HL-60/S4 treated with phorbol 12-myristate 13-acetate at 8.2 ng/mL for 4 days and 3 days (cell line): ENCODE data around the gene SMIM24.
"Not testable (repeated sequence)": the region's sequence is repeated elsewhere in the genome, so short reads cannot be mapped to it uniquely, and the experiment has no call there.

Source experiments
- in situ Hi-C: fragments of 300-500 bp; cut with MboI; formaldehyde crosslinking; loops from 2 replicates; pipeline ENCODE4 v1.15.0; 2022; ENCODE audit warnings: low sequenced_read_pairs

Gene SMIM24

GRCh38 chr19:3457528-3458228, 22.6 kb downstream of the SMIM24 start:
- in situ Hi-C loops, result no loop called here

DNA sequence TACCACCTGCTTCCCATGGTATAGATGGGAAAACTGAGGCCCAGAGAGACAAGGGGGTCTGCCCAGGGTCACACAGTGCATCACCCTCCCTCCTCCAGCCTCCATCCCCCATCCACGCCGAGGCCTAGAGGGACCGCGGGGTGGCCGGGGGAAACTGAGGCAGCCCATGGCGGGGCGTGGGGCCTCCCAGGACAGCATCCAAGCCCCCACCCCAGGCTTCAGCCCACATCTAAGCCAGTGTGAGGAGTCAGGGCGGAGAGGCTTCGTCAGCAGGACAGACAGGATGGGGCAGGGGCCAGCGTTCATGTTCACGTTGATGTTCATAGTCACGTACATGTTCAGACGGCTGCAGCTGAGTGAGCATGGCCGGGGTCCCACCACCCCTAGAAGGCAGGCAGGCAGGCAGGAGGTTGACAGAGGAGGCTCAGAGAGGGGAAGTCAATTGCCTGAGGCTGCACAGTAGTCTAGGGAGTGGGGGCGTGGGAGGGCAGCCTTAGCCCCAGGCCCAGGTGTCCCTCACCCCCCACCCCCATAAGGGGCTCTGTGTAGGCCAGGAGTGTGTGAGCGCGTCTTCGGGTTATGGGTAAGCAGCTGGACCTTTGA, 23.3 kb downstream of the SMIM24 start:
- in situ Hi-C loops, result no loop called here

- in situ Hi-C loops, result no loop called here
These were observed 24.2 kb downstream of the SMIM24 start for GRCh38 chr19:3455960-3456601.

GRCh38 chr19:3455393-3455955, 24.9 kb downstream of the SMIM24 start:
- in situ Hi-C loops, result no loop called here

- in situ Hi-C loops, result no loop called here
These were observed 25.5 kb downstream of the SMIM24 start for GRCh38 chr19:3454656-3455392.

DNA sequence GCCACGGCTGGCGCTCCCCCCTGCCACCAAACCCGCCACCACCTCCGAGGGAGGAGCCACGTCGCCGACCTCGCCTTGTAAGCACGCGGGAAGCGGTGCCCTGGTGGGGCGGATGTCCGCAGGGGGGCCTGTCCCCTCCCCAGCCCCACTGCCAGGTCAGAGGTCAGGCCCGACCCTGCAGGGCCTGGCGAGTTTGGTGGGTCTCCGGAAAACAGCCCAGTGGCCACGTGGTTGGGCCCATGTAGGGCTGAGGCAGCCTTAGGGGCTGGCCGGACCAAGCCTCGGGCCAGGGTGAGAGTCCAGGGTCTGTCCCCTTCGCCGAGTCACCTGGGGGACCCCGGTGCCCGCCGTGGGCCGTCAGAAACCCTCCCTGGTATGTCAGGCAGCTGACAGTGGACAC, 26.5 kb downstream of the SMIM24 start:
- in situ Hi-C loops, result no loop called here

DNA sequence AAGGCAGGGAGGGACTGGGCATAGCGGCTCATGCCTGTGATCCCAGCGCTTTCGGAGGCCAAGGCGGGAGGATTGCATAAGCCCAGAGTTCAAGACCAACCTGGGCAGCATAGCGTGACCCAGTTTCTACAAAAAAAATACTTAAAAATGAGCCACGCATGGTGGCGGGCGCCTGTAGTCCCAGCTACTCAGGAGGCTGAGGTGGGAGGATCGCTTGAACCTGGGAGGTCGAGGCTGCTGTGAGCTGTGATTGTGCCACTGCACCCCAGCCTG, 27.4 kb downstream of the SMIM24 start:
- in situ Hi-C loops, result not testable (repeated sequence)

DNA sequence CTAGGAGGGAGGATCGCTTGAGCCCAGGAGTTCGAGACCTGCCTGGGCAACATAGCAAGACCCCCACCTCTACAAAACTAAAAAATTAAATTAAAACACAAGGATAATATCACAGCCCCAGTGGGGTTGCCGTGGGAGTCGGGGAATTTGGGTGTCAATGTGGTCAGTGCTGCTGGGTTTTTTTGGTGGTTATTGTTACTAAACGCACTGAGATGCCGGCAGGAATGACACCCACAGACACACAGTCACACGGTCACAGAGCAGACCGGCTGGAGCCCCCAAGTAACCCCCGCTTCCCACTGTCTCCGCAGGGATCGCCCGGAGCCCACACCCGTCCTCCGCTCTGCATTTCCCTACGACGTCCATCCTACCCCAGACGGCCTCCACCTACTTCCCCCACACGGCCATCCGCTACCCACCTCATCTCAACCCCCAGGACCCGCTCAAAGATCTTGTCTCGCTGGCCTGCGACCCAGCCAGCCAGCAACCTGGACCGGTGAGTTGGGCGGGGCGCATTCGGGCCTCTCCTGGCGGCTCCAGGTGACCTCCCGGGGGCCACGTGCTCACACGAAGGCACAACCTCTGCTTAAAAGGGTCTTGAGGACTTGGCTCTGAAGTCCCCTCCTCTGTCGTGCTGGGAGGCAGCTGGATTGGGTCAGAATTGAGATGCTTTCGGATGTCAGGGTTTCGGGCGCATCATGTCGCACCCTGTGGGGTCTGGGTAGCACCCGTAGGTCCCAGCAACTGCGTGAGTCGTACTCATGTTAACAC, 28.0 kb downstream of the SMIM24 start:
- in situ Hi-C loops, result no loop called here

DNA sequence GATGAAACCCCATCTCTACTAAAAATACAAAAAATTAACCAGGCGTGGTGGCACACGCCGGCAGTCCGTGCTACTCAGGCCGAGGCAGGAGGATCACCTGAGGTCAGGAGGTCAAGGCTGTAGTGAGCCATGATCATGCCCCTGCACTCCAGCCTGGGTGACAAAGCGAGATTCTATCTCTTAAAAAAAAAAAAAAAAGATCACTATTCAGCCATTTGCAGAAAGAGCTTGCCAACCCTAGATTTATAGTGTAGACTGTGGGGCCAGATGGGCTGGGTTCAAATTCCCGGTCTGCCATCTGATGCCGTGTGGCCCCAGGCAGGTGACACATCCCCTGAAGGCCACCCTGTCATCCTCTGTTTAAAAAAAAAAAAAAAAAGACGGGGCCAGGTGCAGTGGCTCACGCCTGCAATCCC, 28.9 kb downstream of the SMIM24 start:
- in situ Hi-C loops, result no loop called here

DNA sequence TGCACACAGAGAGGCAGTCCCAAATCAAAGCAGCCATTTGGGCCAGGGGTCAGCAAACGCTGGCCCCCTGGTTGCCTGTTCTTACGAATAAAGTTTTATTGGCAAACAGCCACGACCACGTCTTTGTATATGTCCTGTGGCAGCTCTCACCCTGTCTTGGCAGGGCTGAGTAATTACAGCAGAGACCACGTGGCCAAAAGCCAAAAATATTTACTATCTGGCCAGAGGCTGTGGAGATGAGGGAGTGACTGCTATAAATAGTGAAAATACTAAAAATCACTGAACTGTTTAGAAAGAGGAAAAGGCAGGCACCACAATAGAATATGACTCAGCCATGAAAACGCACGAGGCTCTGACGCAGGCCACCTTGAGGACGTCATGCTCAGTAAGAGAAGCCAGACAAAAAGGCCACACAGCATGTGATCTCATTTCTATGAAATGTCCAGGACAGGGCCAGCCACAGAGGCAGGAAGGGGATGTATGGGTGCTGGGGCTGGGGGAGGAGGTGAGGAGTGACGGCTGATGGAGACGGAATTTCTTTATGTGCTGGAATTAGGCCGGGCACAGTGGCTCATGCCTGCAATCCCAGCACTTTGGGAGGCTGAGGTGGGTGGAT, 29.4 kb downstream of the SMIM24 start:
- in situ Hi-C loops, result no loop called here

GRCh38 chr19:3448616-3449334, 31.6 kb downstream of the SMIM24 start:
- in situ Hi-C loops, result loop anchor here (25.0 kb wide), 1 partner anchor 111 kb away; no protein-coding TSS in a partner anchor

- in situ Hi-C loops, result loop anchor here (25.0 kb wide), 1 partner anchor 109 kb away; no protein-coding TSS in a partner anchor
These were observed 33.7 kb downstream of the SMIM24 start for GRCh38 chr19:3446657-3447056.

- in situ Hi-C loops, result loop anchor here (25.0 kb wide), 1 partner anchor 107 kb away; no protein-coding TSS in a partner anchor
These were observed 35.6 kb downstream of the SMIM24 start for GRCh38 chr19:3444695-3445234.

- in situ Hi-C loops, result loop anchor here (25.0 kb wide), 1 partner anchor 107 kb away; no protein-coding TSS in a partner anchor
These were observed 36.3 kb downstream of the SMIM24 start for GRCh38 chr19:3443840-3444694.

GRCh38 chr19:3442487-3443071, 37.7 kb downstream of the SMIM24 start:
- in situ Hi-C loops, result loop anchor here (25.0 kb wide), 1 partner anchor 105 kb away; no protein-coding TSS in a partner anchor

DNA sequence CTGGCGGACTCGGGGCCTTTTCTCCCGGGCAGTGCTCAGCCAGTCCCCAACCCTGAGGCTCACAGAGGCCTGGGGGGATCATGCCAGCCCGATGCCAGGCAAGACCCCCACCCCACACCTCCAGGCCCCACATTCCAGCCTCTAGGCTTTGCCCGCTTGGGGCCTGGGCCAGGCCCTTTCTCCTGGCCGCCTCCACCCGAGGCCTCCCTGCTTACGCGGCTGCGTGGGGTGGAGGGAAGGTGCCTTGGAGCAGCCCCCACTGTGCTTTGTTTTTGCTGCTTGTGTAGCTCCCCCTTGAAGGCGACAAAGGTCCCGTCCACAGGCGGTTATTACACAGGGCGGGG, 38.4 kb downstream of the SMIM24 start:
- in situ Hi-C loops, result loop anchor here (25.0 kb wide), 1 partner anchor 105 kb away; no protein-coding TSS in a partner anchor

- in situ Hi-C loops, result loop anchor here (25.0 kb wide), 1 partner anchor 104 kb away; no protein-coding TSS in a partner anchor
These were observed 39.0 kb downstream of the SMIM24 start for GRCh38 chr19:3441089-3441985.
